ENCODE data around the gene SRP68.

The SRP68 gene

DNA sequence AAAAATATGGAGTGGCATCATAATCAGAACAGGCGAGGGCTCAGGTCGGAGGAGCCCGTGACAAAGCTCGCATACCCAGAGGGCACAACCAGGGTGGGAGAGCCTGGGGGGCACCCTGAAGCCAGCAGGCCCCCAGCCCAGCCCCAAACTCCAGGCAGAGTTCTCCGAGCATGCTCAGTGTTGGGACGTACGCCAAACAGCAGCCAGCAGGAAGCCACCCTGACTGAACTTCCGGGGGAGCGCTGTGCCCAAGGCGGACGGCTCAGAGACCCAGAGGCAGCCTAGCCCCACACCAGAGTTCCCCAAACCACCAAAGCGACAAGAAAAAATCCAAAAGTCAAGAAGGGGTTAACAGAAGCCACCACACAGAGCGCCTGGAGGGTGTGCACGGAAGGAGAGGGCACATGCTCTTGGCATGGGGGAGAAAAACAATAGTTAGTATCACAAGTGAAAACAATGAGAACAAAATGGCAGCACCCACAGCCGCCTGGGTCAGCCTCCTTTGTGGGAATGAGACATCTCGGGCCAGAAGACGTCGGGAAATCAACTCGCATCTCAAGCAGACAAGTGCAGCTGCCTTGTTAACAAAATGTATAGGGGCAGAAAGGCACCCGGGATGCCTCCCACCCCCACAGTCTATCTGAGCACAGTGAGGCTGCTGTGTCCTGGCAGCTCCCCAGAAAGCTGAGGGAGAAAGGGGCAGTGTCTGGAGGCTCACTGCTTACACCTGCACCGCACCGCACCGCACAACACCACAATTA lies 19.4 kb upstream of the SRP68 start:
- in situ Hi-C loops (cut with HindIII; ENCODE audit: low pct_ligation_motif_present, low pct_unique_long_range_greater_than_20kb, low sequenced_read_pairs) = no loop called here
- DNase-seq = no peak

DNA sequence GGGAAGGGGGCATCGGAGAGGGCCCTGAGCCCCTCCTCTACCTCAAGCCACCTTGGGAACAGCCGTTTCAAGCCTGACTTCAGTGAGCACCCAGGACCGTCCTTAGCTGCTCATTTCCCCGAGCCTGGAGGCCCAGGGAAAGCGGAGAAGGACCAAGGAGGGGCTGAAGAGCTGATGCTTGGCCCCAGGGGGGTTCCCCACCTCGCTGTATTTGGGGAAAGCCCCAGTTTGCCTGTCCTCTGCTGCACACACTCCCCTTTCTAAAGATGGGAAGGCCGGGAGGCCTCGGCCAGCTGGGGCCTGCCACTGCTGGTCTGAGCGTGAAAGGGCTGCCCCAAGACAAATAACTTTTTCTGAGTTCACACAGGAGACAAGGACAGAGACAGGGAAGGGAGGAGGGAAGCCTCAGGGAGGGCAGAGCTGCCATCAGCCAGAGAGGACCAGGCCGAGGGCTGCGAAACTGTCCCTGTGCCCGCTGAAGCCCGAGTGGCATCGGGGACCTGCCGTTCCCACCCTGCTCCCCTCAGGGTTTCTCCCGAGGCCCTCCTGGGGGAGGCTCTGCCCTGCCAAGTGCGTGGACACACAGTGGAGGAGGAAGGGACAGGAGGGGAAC lies 18.3 kb upstream of the SRP68 start:
- no peak for DNase-seq
- in situ Hi-C loops (cut with HindIII; ENCODE audit: low pct_ligation_motif_present, low pct_unique_long_range_greater_than_20kb, low sequenced_read_pairs) = no loop called here

DNA sequence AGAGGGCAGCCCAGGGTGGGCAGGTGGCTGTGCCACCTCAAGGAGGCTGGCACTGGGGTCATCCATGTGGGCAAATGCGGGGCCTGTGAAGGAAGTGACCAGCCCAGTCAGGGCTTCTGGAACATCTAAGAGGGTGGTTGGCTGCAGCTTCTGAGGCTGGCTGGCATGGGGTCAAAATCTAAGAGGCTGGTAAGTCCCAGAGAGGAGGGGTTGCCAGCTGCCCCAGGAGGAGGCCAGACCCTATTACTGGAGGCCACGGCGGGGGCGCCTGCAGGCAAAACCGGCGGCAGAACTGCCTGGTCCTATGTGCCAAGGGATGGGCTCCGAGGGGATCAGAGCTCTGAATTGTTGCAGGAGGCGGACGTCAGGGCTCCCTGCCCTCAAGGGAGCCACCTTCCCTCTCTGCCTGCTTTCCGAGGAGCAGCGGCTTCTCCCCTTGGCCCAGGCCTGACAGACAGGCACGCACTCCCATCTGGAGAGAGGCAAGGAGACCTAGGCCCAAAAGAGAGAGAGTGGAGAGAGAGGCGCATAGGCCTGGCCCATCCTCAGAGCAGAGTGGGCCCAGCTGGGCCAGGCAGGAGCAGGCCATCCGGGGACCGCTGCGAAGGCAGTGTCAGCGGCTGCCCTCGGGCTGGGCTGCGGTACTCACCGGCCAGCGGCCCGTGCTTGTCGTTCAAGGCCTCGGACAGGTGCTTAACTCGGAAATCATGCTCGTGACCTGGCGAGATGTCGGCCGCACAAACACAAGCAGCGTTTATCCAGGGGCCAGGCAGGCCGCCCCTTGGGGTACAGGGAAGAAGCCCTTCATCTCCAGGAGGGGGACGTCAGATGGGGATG lies 17.6 kb upstream of the SRP68 start:
- DNase-seq = no peak

DNA sequence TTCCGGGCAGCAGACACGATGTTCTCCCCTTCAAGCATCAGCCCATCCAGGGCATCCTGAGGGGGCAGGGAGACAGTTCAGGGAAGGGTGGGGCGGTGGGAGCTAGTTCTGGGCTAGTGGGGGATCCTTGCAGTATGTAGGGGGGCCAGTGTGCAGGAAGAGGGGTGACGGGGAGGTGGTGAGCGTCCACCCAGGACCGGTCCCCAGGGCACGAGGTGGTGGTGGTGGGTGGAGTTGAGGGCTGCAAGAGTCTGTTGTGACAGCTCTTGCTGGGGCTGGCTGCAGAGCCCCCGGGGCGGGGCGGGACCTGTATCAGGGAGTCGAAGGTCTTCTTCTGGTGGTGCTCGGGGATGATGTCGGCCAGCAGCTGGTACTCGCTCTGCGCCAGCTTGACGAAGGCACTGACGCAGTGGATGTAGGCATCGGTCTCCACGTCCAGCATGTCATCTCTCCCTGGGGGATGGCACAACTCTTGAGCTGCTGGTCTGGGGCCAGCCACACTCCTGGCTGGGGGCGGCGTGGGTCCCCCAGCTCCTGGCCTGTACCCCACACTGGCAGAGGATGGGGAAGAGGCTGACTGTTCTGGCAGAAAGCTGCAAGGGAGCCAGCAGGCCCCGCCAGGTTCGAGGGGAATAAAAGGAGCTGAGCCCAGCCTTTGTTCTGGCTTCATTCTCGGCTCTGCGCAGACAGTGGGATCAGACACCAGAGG lies 16.7 kb upstream of the SRP68 start:
- no peak for DNase-seq

More for the DNA sequence above, 17.6 kb upstream of the SRP68 start:
- in situ Hi-C loops (cut with HindIII; ENCODE audit: low pct_ligation_motif_present, low pct_unique_long_range_greater_than_20kb, low sequenced_read_pairs) = no loop called here

DNA sequence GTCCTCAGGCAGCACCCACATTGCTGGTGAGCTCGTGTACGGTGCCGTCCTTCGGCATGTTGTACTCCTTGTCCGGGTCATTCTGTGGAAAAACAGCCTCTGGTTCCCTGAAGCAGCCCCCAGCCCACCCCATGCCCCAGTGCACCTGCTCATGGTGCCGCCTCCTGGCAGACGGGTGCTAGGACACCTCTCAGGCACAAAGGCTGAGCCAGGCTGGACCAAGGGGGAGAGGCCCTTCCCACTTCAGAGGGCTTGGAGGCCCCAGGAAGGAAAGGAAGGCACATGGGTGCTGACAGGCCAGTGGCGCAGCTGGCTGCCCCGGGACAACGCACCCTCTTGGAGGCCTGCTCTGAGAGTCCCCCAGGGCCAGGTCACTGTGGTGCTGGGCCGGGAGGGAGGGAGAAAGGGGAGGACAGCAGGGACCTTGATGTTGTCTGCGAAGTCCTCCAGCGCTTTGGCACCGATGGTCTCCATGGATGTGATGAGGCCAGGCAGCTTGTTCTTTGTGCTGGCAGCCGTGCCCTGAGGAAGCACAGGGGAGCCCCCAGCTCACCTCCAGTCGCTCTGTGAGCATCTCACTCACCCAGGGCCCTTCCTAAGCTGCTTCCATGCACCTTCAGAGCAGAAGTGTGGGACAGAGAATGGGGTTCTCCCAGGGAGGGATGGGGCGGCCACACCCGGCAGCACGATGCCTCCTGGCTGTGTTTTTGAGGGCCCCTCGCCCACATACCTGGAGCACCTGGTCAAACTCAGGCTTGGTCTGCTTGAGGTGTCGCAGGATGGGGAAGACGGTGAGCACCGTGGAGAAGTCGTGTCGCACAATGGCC lies 15.9 kb upstream of the SRP68 start:
- in situ Hi-C loops (cut with HindIII; ENCODE audit: low pct_ligation_motif_present, low pct_unique_long_range_greater_than_20kb, low sequenced_read_pairs) = no loop called here
- no peak for DNase-seq

More for the DNA sequence above, 16.7 kb upstream of the SRP68 start:
- in situ Hi-C loops (cut with HindIII; ENCODE audit: low pct_ligation_motif_present, low pct_unique_long_range_greater_than_20kb, low sequenced_read_pairs) = no loop called here

DNA sequence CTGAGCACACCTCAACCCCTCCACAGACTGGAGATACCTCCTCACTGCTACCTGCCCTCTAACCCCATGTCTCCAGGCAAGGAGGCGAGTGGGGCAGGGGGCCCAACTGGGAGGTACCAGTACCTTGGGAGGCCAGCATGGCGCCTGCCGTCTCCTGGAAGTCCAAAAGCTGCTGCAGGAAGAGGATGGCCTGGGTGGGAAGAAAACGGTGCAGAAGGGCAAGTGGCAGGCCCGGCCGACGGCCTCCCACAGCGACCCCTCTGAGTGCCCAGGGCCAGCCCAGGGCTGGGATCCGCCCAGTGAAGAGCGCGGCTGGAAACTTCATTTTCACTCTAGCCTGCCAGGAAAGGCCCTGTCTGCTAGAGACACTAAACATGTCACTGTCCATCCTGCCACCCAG lies 15.2 kb upstream of the SRP68 start:
- no peak for DNase-seq
- in situ Hi-C loops (cut with HindIII; ENCODE audit: low pct_ligation_motif_present, low pct_unique_long_range_greater_than_20kb, low sequenced_read_pairs) = no loop called here

DNA sequence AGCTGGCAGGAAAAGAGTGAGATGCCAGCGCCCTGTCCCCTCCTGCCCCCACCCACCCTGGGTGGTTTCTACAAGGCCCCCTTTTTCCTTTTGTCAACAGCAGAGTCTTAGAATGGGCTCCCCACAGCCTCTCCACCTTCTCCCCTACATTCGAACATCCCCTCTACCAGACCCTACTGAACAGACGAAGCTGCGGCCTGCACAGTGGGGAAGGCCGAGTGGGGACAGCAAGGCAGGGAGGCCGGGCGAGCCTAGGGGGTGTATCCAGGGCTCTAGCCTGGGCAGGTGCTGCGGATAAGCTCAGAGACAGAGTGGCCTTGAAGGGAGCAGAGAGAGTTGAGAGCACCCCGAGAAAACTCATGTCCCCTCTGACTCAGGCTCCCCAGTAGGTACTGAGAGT lies 14.1 kb upstream of the SRP68 start:
- no peak for DNase-seq
- in situ Hi-C loops (cut with HindIII; ENCODE audit: low pct_ligation_motif_present, low pct_unique_long_range_greater_than_20kb, low sequenced_read_pairs) = no loop called here

DNA sequence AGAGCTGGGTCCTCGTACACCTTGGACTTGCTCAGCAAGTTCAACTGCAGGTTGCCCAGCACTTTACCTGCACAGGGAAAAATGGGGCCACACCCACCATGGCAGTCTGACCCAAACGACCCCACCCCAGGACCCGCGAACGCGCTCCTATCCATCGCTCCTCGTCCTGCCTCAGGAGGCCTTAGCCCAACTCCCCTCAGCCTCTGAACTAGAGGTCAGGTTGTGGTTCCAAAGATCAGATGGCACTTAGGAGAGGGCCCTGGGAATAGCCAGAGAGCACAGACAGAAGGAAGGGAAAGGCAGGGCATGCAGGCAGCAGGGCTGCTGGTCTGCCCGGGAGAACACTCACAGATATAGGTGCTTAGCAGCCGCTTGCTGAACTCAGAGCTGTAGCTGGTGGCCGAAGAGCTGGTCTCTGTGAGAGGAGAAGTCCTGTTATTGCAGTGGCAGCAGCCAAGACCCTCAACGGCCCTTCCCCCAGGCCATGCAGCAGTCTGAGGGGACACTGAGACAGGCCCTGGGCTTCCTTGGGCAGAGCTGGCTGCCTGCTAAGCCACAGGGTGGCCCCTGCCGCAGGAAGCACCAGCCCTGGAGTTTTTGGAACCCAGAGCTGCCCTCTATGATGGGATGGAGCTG lies 13.5 kb upstream of the SRP68 start:
- DNase-seq = no peak
- in situ Hi-C loops (cut with HindIII; ENCODE audit: low pct_ligation_motif_present, low pct_unique_long_range_greater_than_20kb, low sequenced_read_pairs) = no loop called here

DNA sequence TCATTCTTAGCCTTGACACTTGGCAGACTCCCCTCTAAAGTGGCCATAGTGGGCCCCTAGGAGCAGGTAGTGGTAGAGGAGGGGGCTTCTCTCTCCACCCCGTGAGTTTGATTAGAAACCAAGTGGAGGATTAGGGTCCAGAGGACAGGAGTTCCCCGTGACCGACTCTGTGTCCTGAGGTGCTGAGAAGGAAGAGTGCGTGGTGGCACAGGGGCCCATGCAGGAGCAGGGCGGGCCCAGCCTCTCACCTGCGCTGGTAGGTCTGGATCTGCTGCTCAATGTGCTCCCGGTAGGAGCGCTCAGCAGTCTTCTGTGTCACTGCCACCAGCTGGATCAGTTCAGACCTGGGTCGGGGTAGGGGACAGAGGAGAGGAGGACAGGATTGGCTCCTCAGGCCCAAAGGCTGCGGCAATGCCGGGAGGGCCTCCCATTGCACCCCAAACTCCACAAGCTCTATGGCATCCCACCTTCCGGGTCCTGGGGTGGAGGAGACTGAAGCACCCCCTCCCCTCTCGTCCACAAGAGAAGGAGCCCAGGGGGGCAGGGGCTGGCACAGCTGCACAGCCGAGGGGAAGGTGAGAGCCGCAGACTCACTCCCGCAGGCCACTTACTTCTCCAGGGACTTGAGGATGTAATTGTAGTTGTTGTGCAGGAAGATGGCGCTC lies 12.9 kb upstream of the SRP68 start:
- in situ Hi-C loops (cut with HindIII; ENCODE audit: low pct_ligation_motif_present, low pct_unique_long_range_greater_than_20kb, low sequenced_read_pairs) = no loop called here
- no peak for DNase-seq

DNA sequence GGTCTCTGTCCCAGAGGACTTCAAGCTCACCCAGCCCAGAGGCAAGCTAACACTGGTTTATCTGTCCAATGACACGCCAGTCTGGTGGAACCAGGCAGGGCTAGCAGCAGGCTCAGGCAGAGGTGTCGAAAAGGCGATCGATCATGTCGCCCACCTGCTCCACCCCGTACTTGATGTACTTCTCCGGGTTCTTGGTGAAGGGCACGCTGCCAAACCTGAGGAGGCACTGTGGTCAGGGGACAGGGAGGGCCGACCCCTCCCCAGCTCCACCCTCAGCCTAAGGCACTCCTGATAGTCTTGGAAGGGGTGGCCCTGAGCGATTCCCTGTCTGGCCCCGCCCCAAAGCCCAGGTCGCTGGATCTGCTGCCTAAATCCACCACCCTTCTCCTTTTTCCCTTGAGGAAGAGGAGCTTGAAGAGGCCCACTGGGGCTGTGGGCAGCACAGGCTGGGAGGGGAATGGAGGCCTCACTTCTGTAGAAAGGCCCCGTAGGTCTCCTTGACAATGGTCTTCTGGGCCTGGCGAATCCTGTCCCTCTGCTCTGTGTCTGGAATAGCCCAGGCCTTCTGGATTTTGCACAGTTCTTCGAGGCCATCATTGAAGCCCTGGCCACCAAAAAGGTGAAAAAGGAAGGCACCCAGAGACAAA lies 11.3 kb upstream of the SRP68 start:
- in situ Hi-C loops (cut with HindIII; ENCODE audit: low pct_ligation_motif_present, low pct_unique_long_range_greater_than_20kb, low sequenced_read_pairs) = no loop called here
- no peak for DNase-seq

DNA sequence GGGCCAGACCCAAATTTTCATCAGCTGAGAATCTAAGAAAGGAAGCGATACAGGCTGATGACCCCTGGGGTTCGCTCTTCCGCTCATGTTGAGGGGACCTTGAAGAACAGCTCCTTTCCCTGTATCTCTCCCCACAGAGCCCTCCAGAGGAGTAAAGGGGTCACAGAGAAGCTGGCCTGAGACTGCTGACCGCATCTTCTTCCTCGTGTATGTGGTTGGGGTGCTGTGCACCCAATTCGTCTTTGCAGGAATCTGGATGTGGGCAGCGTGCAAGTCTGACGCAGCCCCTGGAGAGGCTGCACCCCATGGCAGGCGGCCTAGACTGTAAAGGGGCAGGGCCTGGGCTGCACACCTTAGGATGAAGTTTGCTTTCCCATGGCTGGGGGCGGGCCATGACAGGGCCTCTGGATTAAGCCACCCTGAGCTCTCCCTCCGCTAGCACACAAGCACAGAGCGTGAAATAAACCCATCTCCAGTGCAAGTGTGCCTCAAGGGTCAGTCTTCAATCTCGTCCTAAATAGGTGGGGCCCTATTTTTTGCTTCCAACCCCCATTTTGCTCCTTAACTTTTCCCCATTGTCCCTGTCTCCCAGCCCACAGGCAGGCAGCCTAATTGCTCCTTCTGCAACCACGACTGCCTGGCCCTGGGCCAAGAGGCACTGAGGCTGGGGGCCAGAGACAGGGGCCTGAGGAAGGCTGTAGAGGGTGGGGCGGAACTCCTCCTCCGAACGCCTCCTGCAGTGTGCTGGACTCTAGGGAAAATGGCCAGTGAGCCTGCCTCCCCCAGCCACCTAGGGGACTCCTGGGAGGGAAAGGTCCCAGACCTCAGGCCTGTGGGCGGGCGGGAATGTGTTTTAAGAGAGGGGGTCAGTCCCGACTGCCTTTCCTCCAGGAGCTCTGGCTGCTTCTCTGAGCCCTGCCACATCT lies 10.3 kb upstream of the SRP68 start:
- in situ Hi-C loops (cut with HindIII; ENCODE audit: low pct_ligation_motif_present, low pct_unique_long_range_greater_than_20kb, low sequenced_read_pairs) = no loop called here
- no peak for DNase-seq

DNA sequence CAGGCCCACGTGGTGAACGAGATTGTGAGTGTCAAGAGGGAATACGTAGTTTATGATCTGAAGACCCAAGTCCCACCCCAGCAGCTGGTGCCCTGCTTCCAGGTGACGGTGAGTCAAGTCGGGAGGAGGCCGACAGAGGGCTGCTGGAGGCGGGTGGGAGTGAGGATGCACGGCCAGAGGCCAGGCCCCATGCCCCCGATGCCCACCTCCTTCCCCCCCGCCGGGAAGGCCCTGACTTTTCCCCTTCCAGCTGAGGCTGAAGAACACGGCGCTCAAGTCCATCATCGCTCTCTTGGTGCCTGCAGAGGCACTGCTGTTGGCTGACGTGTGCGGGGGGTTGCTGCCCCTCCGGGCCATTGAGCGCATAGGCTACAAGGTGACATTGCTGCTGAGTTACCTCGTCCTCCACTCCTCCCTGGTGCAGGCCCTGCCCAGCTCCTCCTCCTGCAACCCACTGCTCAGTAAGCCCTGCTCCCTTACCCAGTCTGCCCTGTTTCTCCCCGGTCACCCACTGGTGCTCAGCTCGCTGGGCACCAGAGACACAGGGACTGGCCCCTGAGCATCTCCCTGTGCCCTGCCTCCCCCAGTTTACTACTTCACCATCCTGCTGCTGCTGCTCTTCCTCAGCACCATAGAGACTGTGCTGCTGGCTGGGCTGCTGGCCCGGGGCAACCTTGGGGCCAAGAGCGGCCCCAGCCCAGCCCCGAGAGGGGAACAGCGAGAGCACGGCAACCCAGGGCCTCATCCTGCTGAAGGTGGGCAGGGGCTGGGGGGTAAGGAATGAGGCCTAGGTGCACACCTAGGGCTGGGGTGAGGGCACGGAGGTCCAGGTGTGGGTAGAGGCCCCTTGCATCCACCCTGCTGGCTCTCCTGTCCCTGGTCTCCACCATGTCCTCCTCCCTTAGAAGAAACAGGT lies 9.2 kb upstream of the SRP68 start:
- in situ Hi-C loops (cut with HindIII; ENCODE audit: low pct_ligation_motif_present, low pct_unique_long_range_greater_than_20kb, low sequenced_read_pairs) = no loop called here
- no peak for DNase-seq

DNA sequence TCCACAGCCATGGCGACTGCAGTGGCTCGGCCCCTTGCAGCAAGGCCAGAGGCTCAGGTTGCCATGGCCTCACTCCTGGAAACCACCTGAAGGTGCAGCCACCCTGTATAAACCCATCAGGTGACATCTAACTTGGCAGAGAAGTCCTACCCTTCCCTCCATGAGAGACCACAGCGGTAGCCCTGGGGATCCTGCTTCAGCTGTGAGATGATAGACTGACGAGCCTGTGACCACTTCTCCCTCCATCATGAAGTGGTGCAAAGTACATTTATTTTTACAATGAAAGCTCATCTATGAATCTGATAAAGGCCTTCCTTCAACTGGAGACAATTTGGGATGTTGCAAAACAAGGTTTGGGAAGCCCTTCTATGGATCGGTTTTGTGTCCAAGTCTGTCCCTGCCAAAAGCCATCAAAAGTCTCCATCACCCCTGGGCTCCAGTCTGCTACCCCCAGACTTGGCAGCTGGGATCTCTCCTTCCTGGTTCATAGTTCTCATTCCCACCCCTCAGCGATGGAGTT lies 8.5 kb upstream of the SRP68 start:
- in situ Hi-C loops (cut with HindIII; ENCODE audit: low pct_ligation_motif_present, low pct_unique_long_range_greater_than_20kb, low sequenced_read_pairs) = no loop called here
- no peak for DNase-seq

DNA sequence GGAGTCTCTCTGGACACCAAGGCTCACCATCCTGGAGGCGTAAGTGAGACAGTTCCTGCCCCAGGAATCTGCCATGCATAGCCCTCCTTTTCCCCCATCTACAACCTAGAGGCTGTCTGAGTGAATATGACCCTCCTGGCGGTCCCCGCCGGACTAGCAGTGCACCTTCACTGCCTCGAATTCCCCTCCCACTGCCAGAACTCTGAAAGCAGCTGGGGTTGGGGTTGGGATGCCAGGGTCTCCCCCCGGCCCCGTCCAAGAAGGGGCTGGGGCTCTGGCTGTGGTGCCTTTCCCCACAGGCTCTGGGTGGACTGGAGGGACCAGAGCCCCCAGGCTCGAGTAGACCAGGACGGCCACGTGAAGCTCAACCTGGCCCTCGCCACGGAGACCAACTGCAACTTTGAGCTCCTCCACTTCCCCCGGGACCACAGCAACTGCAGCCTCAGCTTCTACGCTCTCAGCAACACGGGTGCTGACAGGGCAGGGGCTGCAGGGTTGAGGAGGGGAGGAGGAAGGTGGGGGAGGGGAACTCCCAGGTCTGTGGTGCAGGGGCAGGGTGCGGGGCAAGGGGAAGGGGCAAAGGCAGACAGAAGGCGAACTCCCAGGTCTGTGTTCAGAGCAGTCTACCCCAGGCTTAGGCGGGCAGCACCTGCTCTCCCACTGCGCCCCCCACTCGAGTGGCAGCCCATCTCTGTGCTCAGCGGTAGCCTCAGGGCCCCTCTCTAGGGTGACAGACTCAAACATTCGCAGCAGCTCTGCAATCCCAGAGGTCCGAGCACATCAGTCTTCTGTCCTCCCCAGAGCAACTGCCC lies 7.8 kb upstream of the SRP68 start:
- DNase-seq = no peak
- in situ Hi-C loops (cut with HindIII; ENCODE audit: low pct_ligation_motif_present, low pct_unique_long_range_greater_than_20kb, low sequenced_read_pairs) = no loop called here
